Pons (tissue), 1 donor: ENCODE measurements around the gene UBE2J2.
"Not testable (repeated sequence)": the region's sequence is repeated elsewhere in the genome, so short reads cannot be mapped to it uniquely, and the experiment has no call there.

ENCODE experiments used
- DNase-seq: peaks from one replicate; pipeline ENCODE4 v3.0.0-alpha.2; 2016; ENCODE audit warnings: low spot score

Gene UBE2J2

GRCh38 chr1:1273512-1274298 lies at the start of gene UBE2J2:
UBE2J2 (minus strand) TSS chr1:1273854; CDS start chr1:1267992, 5,862 bp downstream.
- DNase-seq: peak; percentile 73

- no peak for DNase-seq
Observed at GRCh38 chr1:1322952-1323351, 49.3 kb upstream of the UBE2J2 start.

GRCh38 chr1:1322418-1322817 lies 48.8 kb upstream of the UBE2J2 start:
- no peak for DNase-seq

- no peak for DNase-seq
Observed at GRCh38 chr1:1321477-1321876, 47.8 kb upstream of the UBE2J2 start.

GRCh38 chr1:1320666-1321448 lies 47.2 kb upstream of the UBE2J2 start:
- DNase-seq: no peak

- DNase-seq: no peak
Observed at GRCh38 chr1:1319646-1319941, 45.9 kb upstream of the UBE2J2 start.

GRCh38 chr1:1318777-1319645 lies 45.4 kb upstream of the UBE2J2 start:
- DNase-seq: no peak

GRCh38 chr1:1318131-1318652 lies 44.5 kb upstream of the UBE2J2 start:
- peak; percentile 26 for DNase-seq

- DNase-seq: no peak
Observed at GRCh38 chr1:1317420-1317819, 43.8 kb upstream of the UBE2J2 start.

- DNase-seq: not testable (repeated sequence)
Observed at GRCh38 chr1:1316199-1316598, 42.5 kb upstream of the UBE2J2 start.

- no peak for DNase-seq
Observed at GRCh38 chr1:1315435-1315954, 41.8 kb upstream of the UBE2J2 start.

- no peak for DNase-seq
Observed at GRCh38 chr1:1314678-1315335, 41.2 kb upstream of the UBE2J2 start.

- no peak for DNase-seq
Observed at GRCh38 chr1:1314237-1314586, 40.6 kb upstream of the UBE2J2 start.

GRCh38 chr1:1313500-1314236 lies 40.0 kb upstream of the UBE2J2 start:
- no peak for DNase-seq

- DNase-seq: no peak
Observed at GRCh38 chr1:1312450-1313314, 39.0 kb upstream of the UBE2J2 start.

GRCh38 chr1:1311107-1312104 lies 37.8 kb upstream of the UBE2J2 start:
- no peak for DNase-seq

- no peak for DNase-seq
Observed at GRCh38 chr1:1310476-1311053, 36.9 kb upstream of the UBE2J2 start.

GRCh38 chr1:1310109-1310385 lies 36.4 kb upstream of the UBE2J2 start:
- no peak for DNase-seq
